ENCODE results near the gene MANEA.

DNA sequence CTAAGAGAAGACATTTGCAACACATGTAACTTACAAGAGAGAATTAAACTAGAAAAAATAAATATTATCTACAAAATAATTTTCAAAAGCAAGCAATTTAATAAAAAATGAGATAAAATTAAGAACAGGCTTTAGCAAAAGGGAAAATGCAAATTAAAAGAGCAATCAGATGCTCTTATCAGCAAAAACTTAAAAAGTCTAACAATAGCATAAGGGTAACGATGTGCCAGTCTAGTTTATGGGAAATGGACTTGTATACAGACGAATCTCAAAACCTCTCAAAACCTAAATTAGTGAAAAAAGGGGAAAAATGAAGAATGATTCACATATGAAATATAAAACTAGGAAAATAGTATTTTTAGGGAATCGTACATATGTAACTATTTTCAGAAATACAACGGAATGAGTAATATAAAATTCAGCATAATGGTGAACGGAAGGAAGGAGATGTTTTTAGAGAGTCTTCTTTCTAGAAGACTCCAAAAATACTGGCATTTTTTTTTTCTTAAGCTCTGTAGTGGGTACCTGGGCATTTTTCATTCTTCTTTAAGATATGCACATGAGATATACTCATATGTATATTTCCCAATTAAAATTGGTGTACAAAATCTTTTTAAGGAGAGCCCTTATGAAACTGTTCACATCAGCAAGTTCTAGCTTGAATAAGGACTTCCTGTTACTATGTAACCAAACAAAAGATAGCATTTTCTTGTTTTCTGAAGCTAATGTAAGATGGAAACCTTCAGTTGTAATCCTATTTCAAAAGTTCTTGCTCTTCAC, 927 bp upstream of the MANEA start:
- TF ChIP-seq, protein P1, sequence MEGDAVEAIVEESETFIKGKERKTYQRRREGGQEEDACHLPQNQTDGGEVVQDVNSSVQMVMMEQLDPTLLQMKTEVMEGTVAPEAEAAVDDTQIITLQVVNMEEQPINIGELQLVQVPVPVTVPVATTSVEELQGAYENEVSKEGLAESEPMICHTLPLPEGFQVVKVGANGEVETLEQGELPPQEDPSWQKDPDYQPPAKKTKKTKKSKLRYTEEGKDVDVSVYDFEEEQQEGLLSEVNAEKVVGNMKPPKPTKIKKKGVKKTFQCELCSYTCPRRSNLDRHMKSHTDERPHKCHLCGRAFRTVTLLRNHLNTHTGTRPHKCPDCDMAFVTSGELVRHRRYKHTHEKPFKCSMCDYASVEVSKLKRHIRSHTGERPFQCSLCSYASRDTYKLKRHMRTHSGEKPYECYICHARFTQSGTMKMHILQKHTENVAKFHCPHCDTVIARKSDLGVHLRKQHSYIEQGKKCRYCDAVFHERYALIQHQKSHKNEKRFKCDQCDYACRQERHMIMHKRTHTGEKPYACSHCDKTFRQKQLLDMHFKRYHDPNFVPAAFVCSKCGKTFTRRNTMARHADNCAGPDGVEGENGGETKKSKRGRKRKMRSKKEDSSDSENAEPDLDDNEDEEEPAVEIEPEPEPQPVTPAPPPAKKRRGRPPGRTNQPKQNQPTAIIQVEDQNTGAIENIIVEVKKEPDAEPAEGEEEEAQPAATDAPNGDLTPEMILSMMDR (conservative IDR thresholded peaks at IDR 0.05; ENCODE audit: low read length): no peak
- TF ChIP-seq EZH2phosphoT487 (IDR thresholded peaks at IDR 0.05; ENCODE audit: borderline replicate concordance): no peak
